ENCODE data around the gene GDPD3. TPM values are rescaled to one million over a fixed set of nuclear protein-coding genes. Genes with fewer than 3 reads are reported as not detected.

Gene GDPD3
- total and polyA plus RNA-seq, 2 of the 13 experiments (the other 11 are each of a cell fraction or from before 2014, with no cell fraction given): 18.7 to 20.6 TPM

DNA sequence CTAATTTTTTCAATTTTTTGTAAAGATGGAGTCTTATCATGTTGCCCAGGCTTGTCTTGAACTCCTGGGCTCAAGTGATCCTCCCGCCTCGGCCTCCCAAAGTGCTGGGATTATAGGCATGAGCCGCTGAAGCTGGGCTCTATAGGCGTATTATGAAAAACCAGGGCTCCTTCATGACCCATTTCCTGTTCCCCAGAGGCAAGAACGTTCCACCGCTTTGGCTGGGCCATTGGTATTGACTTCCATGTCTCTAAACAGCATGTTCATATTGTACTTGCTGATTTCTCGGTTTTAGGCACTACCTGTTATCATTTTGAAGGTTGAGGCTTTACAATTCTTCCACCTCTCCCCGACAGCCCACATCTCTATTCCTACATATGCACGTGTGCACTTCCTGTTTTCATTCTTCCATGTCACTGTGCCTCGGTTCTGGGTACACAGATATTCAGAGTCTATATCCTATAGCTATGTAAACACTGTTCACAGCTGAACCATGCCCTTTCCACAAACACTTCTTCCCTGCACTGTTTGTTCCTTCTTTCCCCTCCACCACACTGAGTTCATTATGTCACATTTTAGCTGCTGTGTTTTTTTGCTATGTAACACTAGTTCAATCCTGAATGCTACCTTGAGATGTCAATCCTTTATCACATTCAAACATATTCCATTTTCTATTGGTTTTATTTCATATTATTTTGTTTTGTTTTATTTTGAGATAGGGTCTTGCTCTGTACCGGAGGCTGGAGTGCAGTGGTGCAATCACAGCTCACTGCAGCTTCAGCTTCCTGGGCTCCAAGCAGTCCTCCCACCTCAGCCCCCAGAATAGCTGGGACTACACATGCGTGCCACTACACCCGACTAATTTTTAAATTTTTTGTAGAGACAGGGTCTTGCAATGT lies 26.5 kb upstream of the GDPD3 start (continued):
- TF ChIP-seq, protein P1, sequence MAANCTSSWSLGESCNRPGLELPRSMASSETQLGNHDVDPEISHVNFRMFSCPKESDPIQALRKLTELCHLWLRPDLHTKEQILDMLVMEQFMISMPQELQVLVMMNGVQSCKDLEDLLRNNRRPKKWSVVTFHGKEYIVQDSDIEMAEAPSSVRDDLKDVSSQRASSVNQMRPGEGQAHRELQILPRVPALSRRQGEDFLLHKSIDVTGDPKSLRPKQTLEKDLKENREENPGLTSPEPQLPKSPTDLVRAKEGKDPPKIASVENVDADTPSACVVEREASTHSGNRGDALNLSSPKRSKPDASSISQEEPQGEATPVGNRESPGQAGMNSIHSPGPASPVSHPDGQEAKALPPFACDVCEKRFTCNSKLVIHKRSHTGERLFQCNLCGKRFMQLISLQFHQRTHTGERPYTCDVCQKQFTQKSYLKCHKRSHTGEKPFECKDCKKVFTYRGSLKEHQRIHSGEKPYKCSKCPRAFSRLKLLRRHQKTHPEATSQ (CRISPR knock-in tag; IDR thresholded peaks at IDR 0.05; ENCODE audit: borderline replicate concordance): no peak
- TF ChIP-seq ATRX (CRISPR knock-in tag; IDR thresholded peaks at IDR 0.05; ENCODE audit: borderline replicate concordance): no peak
- TF ChIP-seq FIP1L1 (IDR thresholded peaks at IDR 0.05; ENCODE audit: borderline replicate concordance, insufficient read depth, low read depth, low read length): no peak
- TF ChIP-seq ZBTB1 (CRISPR knock-in tag; IDR thresholded peaks at IDR 0.05; ENCODE audit: borderline replicate concordance): no peak
- no peak for TF ChIP-seq ZNF44 (CRISPR knock-in tag; IDR thresholded peaks at IDR 0.05)
- TF ChIP-seq, protein P2, sequence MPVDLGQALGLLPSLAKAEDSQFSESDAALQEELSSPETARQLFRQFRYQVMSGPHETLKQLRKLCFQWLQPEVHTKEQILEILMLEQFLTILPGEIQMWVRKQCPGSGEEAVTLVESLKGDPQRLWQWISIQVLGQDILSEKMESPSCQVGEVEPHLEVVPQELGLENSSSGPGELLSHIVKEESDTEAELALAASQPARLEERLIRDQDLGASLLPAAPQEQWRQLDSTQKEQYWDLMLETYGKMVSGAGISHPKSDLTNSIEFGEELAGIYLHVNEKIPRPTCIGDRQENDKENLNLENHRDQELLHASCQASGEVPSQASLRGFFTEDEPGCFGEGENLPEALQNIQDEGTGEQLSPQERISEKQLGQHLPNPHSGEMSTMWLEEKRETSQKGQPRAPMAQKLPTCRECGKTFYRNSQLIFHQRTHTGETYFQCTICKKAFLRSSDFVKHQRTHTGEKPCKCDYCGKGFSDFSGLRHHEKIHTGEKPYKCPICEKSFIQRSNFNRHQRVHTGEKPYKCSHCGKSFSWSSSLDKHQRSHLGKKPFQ (CRISPR knock-in tag; IDR thresholded peaks at IDR 0.05; ENCODE audit: insufficient replicate concordance): peak; percentile 56
- TF ChIP-seq TRIM24 (CRISPR knock-in tag; IDR thresholded peaks at IDR 0.05): peak; percentile 47; the same call in 1 of the 2 replicates
- TF ChIP-seq POLR2A (IDR thresholded peaks at IDR 0.05; ENCODE audit: insufficient read depth in 1 of 2, low read depth in 2 of 2, low read length in 2 of 2): peak; percentile 50; a peak in 3 of 4 replicates
- TF ChIP-seq ZEB1 (IDR thresholded peaks at IDR 0.05; ENCODE audit: insufficient replicate concordance, low read depth): peak; percentile 73
- TF ChIP-seq, protein P3, sequence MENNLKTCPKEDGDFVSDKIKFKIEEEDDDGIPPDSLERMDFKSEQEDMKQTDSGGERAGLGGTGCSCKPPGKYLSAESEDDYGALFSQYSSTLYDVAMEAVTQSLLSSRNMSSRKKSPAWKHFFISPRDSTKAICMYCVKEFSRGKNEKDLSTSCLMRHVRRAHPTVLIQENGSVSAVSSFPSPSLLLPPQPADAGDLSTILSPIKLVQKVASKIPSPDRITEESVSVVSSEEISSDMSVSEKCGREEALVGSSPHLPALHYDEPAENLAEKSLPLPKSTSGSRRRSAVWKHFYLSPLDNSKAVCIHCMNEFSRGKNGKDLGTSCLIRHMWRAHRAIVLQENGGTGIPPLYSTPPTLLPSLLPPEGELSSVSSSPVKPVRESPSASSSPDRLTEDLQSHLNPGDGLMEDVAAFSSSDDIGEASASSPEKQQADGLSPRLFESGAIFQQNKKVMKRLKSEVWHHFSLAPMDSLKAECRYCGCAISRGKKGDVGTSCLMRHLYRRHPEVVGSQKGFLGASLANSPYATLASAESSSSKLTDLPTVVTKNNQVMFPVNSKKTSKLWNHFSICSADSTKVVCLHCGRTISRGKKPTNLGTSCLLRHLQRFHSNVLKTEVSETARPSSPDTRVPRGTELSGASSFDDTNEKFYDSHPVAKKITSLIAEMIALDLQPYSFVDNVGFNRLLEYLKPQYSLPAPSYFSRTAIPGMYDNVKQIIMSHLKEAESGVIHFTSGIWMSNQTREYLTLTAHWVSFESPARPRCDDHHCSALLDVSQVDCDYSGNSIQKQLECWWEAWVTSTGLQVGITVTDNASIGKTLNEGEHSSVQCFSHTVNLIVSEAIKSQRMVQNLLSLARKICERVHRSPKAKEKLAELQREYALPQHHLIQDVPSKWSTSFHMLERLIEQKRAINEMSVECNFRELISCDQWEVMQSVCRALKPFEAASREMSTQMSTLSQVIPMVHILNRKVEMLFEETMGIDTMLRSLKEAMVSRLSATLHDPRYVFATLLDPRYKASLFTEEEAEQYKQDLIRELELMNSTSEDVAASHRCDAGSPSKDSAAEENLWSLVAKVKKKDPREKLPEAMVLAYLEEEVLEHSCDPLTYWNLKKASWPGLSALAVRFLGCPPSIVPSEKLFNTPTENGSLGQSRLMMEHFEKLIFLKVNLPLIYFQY (CRISPR knock-in tag; IDR thresholded peaks at IDR 0.05; ENCODE audit: borderline replicate concordance): peak; percentile 72; the same call in 1 of the 2 replicates
- TF ChIP-seq, protein P4, sequence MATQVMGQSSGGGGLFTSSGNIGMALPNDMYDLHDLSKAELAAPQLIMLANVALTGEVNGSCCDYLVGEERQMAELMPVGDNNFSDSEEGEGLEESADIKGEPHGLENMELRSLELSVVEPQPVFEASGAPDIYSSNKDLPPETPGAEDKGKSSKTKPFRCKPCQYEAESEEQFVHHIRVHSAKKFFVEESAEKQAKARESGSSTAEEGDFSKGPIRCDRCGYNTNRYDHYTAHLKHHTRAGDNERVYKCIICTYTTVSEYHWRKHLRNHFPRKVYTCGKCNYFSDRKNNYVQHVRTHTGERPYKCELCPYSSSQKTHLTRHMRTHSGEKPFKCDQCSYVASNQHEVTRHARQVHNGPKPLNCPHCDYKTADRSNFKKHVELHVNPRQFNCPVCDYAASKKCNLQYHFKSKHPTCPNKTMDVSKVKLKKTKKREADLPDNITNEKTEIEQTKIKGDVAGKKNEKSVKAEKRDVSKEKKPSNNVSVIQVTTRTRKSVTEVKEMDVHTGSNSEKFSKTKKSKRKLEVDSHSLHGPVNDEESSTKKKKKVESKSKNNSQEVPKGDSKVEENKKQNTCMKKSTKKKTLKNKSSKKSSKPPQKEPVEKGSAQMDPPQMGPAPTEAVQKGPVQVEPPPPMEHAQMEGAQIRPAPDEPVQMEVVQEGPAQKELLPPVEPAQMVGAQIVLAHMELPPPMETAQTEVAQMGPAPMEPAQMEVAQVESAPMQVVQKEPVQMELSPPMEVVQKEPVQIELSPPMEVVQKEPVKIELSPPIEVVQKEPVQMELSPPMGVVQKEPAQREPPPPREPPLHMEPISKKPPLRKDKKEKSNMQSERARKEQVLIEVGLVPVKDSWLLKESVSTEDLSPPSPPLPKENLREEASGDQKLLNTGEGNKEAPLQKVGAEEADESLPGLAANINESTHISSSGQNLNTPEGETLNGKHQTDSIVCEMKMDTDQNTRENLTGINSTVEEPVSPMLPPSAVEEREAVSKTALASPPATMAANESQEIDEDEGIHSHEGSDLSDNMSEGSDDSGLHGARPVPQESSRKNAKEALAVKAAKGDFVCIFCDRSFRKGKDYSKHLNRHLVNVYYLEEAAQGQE (IDR thresholded peaks at IDR 0.05; ENCODE audit: borderline replicate concordance in 1 of 2, low read depth in 1 of 2, low read length in 2 of 2): peak in 1 of 2 experiments; percentile 33; a peak in 1 of 4 replicates
- TF ChIP-seq, protein P5, sequence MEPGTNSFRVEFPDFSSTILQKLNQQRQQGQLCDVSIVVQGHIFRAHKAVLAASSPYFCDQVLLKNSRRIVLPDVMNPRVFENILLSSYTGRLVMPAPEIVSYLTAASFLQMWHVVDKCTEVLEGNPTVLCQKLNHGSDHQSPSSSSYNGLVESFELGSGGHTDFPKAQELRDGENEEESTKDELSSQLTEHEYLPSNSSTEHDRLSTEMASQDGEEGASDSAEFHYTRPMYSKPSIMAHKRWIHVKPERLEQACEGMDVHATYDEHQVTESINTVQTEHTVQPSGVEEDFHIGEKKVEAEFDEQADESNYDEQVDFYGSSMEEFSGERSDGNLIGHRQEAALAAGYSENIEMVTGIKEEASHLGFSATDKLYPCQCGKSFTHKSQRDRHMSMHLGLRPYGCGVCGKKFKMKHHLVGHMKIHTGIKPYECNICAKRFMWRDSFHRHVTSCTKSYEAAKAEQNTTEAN (CRISPR knock-in tag; conservative IDR thresholded peaks at IDR 0.05): peak; percentile 96
- TF ChIP-seq DR1 (CRISPR knock-in tag; IDR thresholded peaks at IDR 0.05): no peak

Measured in HepG2 (cell line).